WI38 (cell line): ENCODE data around the gene ACACA.

Experiments used
- H3K4me3 ChIP-seq: 2 replicates; pipeline ENCODE4 v1.5.1; 2011; ENCODE audit warnings: low read depth, mild to moderate bottlenecking, control low read depth, low read length
- CTCF ChIP-seq: IDR thresholded peaks from 2 replicates; pipeline ENCODE4 v1.5.1; 2012; ENCODE audit warnings: low read depth, mild to moderate bottlenecking, control low read depth, low read length

Gene ACACA

DNA sequence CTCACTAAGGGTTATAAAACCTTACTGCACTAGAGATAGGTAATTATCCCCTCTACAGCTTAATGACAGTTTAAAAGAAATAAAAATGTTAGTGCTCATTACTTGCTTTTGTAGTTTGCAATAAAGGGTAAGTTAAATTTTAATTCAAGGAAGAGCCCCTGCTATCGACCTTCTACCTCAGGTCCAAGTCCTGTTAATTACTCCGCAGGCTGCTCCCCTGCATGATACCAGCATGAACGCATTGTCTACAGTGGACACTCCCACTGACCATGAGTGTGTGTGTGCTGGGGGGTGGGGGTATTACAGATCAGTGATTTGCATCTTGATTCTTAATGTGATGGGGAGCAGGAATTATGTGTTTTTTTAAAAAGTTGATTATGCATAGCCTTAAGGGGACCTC, 354.8 kb downstream of the ACACA start:
- TF ChIP-seq CTCF = no peak
- no peak overlapping the region for H3K4me3 ChIP-seq

DNA sequence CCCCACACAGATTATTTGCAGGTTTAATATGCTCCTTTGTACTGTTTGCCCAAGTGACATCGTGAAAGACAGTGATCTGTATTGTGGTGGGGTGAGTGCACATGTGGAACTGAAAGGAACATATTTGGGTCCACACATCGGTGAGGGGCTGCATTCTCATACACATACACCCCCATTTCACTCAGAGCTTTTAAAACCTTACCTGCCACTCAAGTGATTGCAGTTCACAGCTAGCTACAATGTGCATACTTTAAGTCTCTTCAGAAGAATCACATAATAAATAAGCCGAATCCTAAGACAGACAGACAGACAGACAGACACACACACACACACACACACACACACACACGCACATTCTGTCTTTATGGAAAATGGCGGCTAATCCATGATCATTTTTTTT, 355.3 kb downstream of the ACACA start:
- no peak for TF ChIP-seq CTCF
- no peak overlapping the region for H3K4me3 ChIP-seq

- no peak for TF ChIP-seq CTCF
- H3K4me3 ChIP-seq = no peak overlapping the region
Observed at GRCh38 chr17:37050920-37051319, 355.7 kb downstream of the ACACA start.

DNA sequence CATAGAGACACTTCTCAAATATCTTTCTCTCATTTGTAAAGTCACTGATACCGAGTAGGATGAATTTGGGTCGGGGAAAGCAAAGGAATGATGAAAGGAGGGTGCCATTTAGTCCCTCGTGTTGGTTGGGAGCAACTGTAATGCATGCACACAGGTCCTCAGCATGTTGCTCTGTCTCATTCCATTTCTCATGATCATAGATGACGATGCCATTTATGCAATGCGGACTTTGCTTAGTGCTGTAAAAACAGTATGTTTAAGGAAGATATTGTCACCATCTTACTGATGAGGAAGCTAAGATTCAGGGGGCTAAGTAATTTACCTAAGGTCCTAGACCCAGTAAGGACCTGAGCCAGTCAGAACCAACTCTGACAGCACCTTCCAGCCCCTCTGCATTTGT, 357.8 kb downstream of the ACACA start:
- TF ChIP-seq CTCF = no peak
- H3K4me3 ChIP-seq = no peak overlapping the region

- no peak overlapping the region for H3K4me3 ChIP-seq
- TF ChIP-seq CTCF = peak; percentile 79
Observed at GRCh38 chr17:37047631-37048104, 359.0 kb downstream of the ACACA start.

- no peak for TF ChIP-seq CTCF
- no peak overlapping the region for H3K4me3 ChIP-seq
Observed at GRCh38 chr17:37045351-37045922, 361.2 kb downstream of the ACACA start.

- no peak for TF ChIP-seq CTCF
- H3K4me3 ChIP-seq = no peak overlapping the region
Observed at GRCh38 chr17:37043201-37043600, 363.4 kb downstream of the ACACA start.
